ENCODE measurements around the gene DCLRE1B. TPM values are rescaled to one million over a fixed set of nuclear protein-coding genes. Genes with fewer than 3 reads are reported as not detected.

Gene DCLRE1B
- total and polyA plus RNA-seq, 2 experiments from 2014 or later: 4.6 to 6.0 TPM

- peaks cover 4% of the 10 kb centered on the region for H3K36me3 ChIP-seq (replicated peaks; ENCODE audit: insufficient read depth, low read depth)
- no peak for TF ChIP-seq EZH2phosphoT487 (IDR thresholded peaks at IDR 0.05; ENCODE audit: low read depth, severe bottlenecking, unreplicated experiment)
- no peak for TF ChIP-seq EZH2 (IDR thresholded peaks at IDR 0.05; ENCODE audit: borderline replicate concordance)
- TF ChIP-seq, protein P1, sequence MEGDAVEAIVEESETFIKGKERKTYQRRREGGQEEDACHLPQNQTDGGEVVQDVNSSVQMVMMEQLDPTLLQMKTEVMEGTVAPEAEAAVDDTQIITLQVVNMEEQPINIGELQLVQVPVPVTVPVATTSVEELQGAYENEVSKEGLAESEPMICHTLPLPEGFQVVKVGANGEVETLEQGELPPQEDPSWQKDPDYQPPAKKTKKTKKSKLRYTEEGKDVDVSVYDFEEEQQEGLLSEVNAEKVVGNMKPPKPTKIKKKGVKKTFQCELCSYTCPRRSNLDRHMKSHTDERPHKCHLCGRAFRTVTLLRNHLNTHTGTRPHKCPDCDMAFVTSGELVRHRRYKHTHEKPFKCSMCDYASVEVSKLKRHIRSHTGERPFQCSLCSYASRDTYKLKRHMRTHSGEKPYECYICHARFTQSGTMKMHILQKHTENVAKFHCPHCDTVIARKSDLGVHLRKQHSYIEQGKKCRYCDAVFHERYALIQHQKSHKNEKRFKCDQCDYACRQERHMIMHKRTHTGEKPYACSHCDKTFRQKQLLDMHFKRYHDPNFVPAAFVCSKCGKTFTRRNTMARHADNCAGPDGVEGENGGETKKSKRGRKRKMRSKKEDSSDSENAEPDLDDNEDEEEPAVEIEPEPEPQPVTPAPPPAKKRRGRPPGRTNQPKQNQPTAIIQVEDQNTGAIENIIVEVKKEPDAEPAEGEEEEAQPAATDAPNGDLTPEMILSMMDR (IDR thresholded peaks at IDR 0.05; ENCODE audit: poor library complexity): no peak
- no peak overlapping the region for H3K27ac ChIP-seq
- H3K79me2 ChIP-seq: no peaks in the 10 kb centered on the region
- WGBS (ENCODE audit: low lambda C conversion rate, missing lambda C conversion rate): 97% methylated on average over 12 of the region's 12 CpGs
- no peaks in the 10 kb centered on the region for H3K27me3 ChIP-seq
- no peak for DNase-seq (ENCODE audit: low spot score)
- no peaks in the 10 kb centered on the region for H3K4me1 ChIP-seq (ENCODE audit: insufficient read depth)
- no peaks in the 10 kb centered on the region for H3K9me2 ChIP-seq (replicated peaks; ENCODE audit: insufficient read depth)
- H3K9me3 ChIP-seq (ENCODE audit: low read depth): no peaks in the 10 kb centered on the region
- H4K20me1 ChIP-seq (ENCODE audit: insufficient read depth, poor library complexity, severe bottlenecking): no peaks in the 10 kb centered on the region
- H2AFZ ChIP-seq: no peak overlapping the region
- no peak overlapping the region for H3K4me3 ChIP-seq
- H3K4me2 ChIP-seq: no peak overlapping the region
Observed at GRCh38 chr1:113963281-113963906, 58.3 kb downstream of the DCLRE1B start.

Other genes with a start within 250 kb of the DCLRE1B start
- 19.6 and 27.6 TPM in 2 replicates for gene PHTF1, start 145.8 kb upstream of the DCLRE1B start, total RNA-seq
- gene PHTF1, start 145.8 kb upstream of the DCLRE1B start, polyA plus RNA-seq: 19.4 and 22.9 TPM in 2 replicates
- 20.3 and 21.8 TPM in 2 replicates for gene RSBN1, start 92.8 kb upstream of the DCLRE1B start, total RNA-seq
- 10.2 and 12.8 TPM in 2 replicates for gene RSBN1, start 92.8 kb upstream of the DCLRE1B start, polyA plus RNA-seq
- 0.17 TPM in 1 of 2 replicates, not detected in the other for gene PTPN22, start 33.6 kb upstream of the DCLRE1B start, total RNA-seq
- gene PTPN22, start 33.6 kb upstream of the DCLRE1B start, polyA plus RNA-seq: 0.47 TPM in 1 of 2 replicates, not detected in the other
- gene BCL2L15, start 17.7 kb upstream of the DCLRE1B start, total RNA-seq: 0.80 and 3.0 TPM in 2 replicates
- 0.66 and 0.84 TPM in 2 replicates for gene BCL2L15, start 17.7 kb upstream of the DCLRE1B start, polyA plus RNA-seq
- 9.8 and 11.4 TPM in 2 replicates for gene AP4B1, start 527 bp upstream of the DCLRE1B start, total RNA-seq
- 11.1 and 12.0 TPM in 2 replicates for gene AP4B1, start 527 bp upstream of the DCLRE1B start, polyA plus RNA-seq
- gene HIPK1, start 24.0 kb downstream of the DCLRE1B start, total RNA-seq: 31.6 and 34.1 TPM in 2 replicates
- 8.7 and 12.1 TPM in 2 replicates for gene HIPK1, start 24.0 kb downstream of the DCLRE1B start, polyA plus RNA-seq
- 441 and 460 TPM in 2 replicates for gene OLFML3, start 74.1 kb downstream of the DCLRE1B start, total RNA-seq
- 494 and 559 TPM in 2 replicates for gene OLFML3, start 74.1 kb downstream of the DCLRE1B start, polyA plus RNA-seq
- 1.2 and 2.2 TPM in 2 replicates for gene SYT6, start 248.5 kb downstream of the DCLRE1B start, total RNA-seq
- gene SYT6, start 248.5 kb downstream of the DCLRE1B start, polyA plus RNA-seq: 1.3 and 2.6 TPM in 2 replicates

All from hepatocyte (in vitro differentiated cells).